Left kidney (tissue), 2 donors: ENCODE measurements around the gene HAGHL. TPM values are rescaled to one million over a fixed set of nuclear protein-coding genes. Genes with fewer than 3 reads are reported as not detected.
"Not testable (repeated sequence)": the region's sequence is repeated elsewhere in the genome, so short reads cannot be mapped to it uniquely, and the experiment has no call there.

Source experiments
- DNase-seq: peaks from one replicate; pipeline ENCODE4 v3.0.0-alpha.2; 2013
- polyA plus RNA-seq: library from polyadenylated mRNA; unstranded; fragments of 120-200 nt; gene quantifications from one replicate; pipeline ENCODE4 v1.2.1, GENCODE V29; 2013; ENCODE audit not compliant: insufficient read length

Gene HAGHL
- polyA plus RNA-seq, 1 donor: 3.3 TPM

DNA sequence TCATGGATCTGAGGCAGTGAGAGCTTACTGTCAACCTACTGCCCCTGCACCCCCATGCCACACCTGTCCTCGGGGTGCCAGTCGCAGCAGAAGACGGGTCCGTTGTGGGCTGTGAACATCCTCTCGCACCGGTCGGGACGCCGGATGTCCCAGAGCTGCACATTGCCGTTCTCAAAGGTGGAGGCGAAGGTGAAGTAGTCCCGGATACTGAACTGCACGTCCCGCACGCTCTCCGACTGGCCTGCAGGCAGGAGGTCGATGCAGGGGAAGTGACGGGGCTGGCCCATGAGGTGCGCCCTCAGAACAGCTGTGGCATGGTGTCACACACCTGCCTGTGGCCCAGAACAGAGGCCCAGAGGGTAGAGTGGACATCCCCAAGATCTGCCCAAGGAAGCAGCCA is 39.4 kb upstream of the HAGHL start:
- DNase-seq: no peak

GRCh38 chr16:689175-689897 is 37.6 kb upstream of the HAGHL start:
- no peak for DNase-seq

DNA sequence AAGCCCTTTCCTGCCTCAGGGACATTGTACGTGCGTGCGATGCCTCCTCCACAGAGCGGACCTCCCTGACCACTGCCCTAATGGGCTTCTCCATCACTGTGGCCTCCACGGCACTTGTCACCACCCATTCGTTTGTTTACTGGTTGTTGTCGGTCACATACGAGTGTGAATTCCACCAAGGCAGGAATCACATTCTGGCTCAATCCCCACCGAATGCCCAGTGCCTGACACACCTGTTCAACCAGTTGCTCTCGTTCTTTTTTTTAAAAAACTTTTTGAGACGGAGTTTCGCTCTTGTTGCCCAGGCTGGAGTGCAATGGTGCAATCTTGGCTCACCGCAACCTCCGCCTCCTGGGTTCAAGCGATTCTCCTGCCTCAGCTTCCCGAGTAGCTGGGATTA is 35.7 kb upstream of the HAGHL start:
- DNase-seq: not testable (repeated sequence)

DNA sequence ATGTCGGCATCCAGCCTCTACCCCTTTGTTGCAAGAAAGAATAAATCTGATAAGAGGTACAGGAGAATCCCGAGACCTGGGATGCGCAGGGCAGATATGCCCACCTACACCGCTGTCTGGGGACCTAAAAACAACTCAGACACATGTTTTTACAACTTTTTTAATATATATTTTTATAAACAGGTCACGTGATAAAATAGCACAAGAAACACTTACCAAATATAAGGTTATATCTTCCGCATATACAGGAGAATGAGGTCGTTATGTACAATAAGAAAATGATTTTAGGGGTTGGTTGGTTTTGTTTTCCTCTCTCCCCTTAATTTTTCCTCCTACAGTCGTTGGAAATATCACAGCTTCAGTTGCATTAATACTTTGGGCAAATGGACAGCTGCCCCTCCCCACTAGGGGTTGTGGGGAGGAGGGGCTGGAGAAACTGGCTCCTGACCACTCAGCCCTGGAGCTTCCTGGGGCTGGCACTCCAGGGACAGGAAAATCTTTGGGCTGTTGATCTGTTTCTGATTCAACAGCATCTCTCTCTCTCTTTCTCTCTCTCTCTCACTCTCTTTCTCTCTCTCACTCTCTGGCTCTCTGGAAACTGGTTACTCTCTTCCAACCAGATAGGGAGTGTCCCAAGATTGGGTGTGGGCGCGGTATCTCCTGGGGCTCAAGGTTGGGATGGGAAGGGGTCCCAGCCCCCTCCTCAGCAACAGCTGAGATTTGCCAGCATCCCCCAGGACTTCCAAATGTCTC is 34.4 kb upstream of the HAGHL start:
- no peak for DNase-seq

DNA sequence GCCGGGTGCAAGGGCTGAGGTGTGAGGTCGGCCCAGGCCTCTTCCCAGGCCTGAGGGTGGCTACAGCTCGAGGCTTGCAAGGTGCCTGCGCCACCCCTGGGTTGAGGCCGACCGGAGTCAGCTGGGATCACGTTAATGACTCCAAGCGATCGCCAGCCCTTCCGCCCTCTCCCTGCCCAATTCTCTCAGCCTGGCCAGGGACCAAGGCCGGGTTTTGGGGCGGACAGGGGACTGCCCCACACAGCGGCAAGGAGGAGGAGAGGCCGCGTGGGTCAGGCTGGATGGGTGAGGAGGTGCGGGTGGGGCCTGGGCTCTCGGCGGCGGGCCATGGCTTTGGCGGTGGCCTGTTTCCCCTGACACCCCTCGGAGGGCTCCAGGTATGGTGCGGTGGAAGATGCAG is 33.5 kb upstream of the HAGHL start:
- no peak for DNase-seq

DNA sequence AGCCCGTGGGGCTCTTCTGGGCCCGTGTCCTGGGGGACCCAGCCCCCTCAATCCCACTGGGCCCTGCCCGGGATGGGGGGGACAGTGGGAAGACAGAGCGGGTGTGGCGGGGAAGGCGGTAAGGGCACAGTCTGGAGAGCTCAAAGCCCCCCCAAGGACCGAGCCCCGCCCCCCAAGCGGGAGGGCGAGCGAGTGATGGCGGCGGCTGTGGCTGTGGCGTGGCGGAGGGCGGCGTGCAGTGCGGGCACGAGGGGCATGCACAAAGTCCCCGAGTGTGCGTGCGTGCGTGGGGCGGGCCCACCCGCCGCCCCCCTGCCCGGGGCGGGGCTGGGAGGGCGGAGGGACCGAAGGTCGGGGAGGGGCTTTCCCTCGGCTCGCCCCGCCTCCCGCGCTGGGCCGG is 33.1 kb upstream of the HAGHL start:
- DNase-seq: no peak

GRCh38 chr16:694187-694862 is 32.6 kb upstream of the HAGHL start:
- no peak for DNase-seq

DNA sequence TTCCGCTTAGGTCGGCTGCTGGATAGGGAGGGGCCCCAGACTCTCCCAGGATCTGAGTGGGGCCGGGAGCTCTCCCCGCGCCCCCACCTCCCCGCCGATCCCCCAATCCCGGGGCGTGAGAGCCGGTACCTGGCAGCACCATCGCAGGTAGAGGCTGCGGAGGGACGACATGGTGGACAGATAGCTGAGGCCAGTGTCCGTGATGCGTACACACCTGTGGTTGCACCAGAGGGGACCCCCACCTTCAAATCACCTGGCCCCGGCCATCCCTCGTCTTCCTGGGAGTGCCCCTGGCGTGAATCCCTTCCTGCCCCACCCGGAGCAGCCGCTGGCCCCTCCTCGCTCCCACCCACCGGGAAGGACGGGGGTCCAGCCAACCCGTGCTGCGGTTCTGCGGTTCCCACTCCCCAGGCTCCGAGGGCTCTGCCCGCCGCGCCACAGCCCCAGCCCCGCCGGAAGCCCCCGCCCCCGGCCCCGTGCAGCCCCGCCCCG is 32.0 kb upstream of the HAGHL start:
- no peak for DNase-seq

DNA sequence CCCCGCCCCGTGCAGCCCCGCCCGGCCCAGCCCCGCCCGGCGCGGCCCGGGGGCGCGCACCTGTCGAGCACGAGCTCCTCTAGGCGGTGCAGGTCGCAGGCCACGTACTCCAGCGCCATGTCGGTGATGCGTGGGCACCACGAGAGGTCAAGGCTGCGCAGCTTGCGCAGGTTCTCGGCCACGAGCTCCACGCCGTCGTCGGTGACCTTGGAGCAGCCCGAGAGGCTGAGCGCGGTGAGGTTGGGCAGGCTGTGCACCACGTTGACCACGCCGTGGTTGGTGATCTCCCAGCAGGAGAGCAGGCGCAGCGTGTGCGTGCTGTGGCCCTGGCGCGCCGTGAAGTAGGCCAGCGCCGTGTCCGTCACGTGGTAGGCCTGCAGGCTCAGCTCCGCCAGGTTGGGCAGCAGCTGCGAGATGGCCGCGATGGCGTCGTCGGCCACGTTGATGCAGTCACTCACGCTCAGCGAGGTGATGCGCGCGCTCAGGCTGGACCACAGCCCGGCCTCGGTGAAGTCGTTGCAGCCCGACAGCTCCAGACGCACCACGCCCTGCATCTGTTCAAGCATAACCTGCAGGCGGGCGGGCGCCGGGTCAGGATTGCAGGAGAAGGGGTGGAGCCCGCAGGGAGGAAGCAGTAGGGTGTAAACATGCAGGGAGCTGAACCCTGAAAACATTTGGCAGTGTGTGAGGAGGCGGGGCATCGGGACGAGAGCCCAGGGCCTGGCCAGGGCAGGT is 31.4 kb upstream of the HAGHL start:
- DNase-seq: no peak

- no peak for DNase-seq
These were observed 27.8 kb upstream of the HAGHL start for GRCh38 chr16:698911-699671.

DNA sequence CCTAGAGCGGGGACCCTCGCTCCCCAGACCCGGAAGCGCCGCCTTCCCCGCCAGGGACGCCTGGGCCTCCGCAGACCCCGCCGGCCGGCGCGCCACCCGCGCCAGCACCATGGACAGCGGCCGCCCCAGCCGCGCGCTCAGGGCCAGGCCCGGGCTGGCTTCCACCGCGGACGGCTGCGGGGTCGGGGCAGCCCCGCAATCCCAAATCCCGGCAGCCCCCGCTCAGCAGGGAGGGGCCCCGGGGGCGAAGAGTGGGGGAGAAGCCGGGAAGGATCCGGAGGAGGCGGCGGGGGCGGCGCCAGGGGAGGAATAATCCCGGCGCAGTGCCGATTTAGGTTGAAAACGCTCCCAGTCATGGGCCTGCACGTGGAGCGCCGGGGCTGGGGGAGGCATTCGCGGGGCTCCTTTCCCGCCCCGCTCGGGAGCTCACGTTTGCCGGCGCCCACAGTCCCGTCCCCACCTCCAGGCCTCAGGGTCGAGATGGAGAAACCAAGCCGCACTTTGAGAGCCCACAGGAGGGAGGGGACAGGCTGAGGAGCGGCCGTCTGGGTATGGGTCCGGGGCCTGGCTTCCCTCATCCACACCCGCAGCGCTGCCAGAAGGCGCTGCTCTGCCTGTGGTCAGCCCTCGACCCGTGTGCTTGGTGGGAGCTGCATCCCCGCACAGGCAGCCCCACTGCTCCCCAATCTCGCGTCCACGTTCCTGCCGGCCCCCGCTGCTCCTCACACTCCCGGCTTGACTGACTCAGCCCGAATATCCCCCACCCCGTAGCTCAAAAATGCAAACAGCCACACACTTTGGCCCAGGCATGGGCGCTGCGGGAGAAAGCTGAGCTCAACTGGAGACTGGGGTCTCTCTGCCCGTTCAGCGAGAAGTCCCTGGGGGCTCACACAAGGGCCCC is 26.0 kb upstream of the HAGHL start:
- DNase-seq: peak; percentile 49

- no peak for DNase-seq
These were observed 24.6 kb upstream of the HAGHL start for GRCh38 chr16:702341-702740.

DNA sequence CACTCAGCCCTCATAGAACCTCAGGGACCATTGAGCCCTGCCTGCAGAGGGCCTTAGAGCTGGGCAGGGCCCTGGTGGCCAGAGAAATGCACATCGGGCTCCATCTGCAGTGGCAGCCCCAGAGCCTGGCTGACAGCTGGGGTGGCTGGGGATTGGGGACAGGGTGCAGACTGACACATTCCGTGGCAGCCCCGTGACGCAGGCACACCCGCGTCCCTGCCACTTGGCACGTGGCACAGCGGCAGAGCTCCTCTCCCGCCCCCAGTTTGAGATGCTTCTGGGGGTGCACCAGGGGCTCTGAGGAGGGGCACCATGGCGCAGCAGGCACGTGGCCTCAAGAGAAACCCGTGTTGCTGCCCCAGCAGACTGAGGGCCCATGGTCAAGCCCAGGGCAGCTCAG is 23.5 kb upstream of the HAGHL start:
- no peak for DNase-seq

DNA sequence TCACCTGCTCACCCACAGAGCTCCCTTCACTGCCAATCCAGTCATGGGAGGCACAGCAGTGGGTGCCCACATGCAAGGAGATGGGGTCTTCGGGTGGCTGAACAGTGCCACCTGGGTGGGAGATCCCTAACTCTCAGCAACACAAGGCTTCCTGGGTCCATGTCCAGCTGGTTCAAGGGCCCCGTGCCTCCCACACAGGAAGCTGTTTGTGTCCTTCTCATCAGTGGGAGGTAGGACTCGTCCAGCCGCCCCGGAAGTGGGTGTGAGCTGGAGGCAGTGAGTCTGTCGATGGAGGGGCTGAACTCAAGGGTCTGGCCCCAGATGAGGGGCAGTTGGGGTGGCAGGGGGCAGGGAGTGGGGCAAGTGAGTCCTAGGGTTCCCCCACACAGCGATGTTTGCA is 22.9 kb upstream of the HAGHL start:
- DNase-seq: no peak

GRCh38 chr16:704552-705380 is 22.1 kb upstream of the HAGHL start:
- DNase-seq: no peak

DNA sequence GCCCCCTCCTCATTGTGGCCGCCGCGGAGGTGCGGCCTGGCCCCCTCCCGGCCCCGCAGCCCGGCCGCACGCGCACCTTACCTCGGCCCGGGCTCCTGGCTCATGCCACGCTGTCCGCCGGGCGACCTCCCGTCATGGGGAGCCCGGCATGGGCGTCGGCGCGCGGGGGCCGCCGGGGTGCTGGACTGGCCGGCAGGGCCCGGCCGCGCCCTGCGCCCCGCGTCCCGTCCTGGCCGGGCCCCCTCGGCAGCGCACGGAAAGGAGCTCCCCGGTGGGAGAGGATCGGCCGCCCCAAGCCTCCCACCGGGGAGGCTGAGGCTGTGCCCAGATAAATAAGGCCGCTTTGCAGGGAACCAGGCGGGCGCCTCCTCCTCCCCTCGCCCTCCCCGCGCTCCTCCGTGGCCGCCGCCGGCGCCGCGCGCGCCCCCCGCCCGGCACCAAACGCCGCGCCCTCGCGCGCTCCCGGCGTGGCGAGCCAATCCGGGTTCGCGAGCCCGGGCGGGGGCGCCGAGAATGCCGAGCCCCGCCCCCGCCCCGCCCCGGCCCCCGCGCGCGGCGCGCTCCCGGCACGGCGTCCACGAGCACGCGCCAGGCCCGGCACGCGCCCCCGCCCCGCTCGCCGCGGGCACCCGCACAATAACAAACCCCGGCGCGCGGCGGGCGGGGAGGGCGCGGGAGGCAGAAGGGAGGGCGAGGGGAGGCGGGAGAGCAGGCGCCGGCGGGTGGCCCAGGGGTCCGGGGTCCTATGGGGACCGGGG is 21.3 kb upstream of the HAGHL start, which contains the start of gene FBXL16:
Gene FBXL16, minus strand, starts transcription at position 371 of the 758 bp plus-strand sequence. CDS start 8,396 bp downstream, outside the sequence.
- DNase-seq: no peak

DNA sequence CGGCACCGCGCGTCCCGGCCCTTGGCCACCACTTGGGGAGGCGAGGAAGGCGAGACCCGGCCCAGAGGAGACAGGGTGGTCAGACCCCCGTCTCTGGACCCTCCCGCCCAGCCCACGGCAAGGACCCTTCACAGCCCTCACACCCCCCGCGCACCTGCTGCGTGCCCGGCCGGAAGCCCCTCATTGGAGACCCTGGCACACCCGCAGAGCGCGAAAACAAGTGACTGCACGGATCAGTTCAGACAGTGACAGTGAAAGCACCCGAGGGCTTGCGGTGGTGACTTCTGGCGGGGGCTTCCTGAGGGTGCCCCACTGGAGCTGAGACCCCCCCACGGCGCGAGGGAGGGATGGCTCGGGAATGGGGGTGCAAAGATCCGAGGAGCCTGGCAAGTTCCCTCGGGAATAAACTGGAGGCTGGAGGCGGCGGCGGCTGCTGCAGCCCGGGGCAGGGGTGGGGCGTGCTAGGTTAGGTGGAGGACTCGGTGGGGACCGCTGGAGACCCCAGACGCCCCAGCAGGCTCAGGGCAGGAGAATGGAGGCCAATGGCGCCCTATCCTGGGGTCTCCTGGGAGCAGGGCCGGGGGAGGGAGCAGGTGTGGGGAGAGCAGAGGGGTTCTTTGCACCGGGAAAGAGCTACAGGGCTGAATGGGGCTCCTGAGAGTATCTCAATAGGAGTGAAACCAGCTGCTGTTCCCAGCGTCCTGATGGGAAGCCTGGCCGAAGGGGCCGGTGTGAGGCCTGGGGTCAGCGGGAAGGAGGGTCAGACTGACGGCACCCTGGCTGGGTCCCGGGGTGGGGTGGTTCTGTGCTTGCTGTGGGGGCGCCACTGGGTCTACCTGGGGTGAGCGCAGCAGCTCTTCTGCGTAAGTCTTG is 20.5 kb upstream of the HAGHL start:
- no peak for DNase-seq
